Gastrocnemius medialis (tissue), 4 donors: ENCODE results near the gene DDRGK1.

Experiments used
- POLR2A ChIP-seq, 2 donors: fragments of 450-650 bp; IDR thresholded peaks; one replicate each; pipeline ENCODE4 v1.6.1; 2017; ENCODE audit warnings: antibody characterized with exemption in 2 of 2, mild to moderate bottlenecking in 2 of 2, moderate library complexity in 2 of 2
- TF ChIP-seq, protein P1 (sequence below), 5 experiments: fragments of 450-650 bp in 3 of 5; fragments of 200-600 bp in 2 of 5; sonication (generic) in 2 of 5; IDR thresholded peaks in 4 of 5; conservative IDR thresholded peaks in 1 of 5; 1 replicate in 4 of 5; 2 replicates in 1 of 5; pipeline ENCODE4 v1.5.1; 2016 to 2019; ENCODE audit warnings: antibody characterized with exemption in 5 of 5, mild to moderate bottlenecking in 3 of 5, moderate library complexity in 3 of 5

DNA sequence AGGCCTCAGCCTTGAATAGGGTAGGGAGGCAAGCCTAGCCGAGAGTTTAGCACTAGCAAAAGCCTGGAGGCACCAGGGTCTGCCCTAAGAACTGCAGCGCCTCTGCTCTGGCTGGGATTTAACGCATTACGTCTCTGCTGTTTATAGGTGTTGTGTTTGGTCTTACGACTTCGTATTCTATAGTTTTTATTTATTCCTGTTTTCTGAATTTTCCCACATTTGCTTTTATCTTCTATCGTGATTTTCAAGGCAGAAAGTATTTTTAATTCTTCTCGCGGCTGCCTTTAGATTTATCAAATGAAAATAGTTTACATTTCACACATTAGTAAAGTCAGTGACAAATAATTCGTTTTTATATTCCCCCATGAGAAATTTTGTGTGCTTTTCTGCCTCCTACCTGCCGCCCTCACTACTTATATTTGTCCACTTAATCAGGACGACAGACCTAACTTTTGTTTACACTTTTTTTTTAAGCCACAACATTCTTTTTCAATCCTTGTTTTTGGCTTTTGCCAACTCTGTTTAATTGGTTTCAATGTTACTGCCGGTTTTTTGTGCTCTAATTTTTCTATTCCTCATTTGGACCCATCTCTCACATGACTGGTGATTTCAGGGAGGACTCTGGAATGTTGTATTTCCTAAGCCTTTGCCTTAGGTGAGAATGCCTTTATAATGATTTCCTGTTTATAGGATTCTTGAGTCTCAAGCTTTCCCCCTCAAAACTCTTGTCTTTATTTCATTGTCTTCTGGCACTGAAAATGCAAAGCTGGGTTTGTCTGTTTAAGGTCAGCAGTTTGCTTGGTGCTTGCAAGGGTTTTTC, 29.8 kb downstream of the DDRGK1 start:
- TF ChIP-seq, protein P1, sequence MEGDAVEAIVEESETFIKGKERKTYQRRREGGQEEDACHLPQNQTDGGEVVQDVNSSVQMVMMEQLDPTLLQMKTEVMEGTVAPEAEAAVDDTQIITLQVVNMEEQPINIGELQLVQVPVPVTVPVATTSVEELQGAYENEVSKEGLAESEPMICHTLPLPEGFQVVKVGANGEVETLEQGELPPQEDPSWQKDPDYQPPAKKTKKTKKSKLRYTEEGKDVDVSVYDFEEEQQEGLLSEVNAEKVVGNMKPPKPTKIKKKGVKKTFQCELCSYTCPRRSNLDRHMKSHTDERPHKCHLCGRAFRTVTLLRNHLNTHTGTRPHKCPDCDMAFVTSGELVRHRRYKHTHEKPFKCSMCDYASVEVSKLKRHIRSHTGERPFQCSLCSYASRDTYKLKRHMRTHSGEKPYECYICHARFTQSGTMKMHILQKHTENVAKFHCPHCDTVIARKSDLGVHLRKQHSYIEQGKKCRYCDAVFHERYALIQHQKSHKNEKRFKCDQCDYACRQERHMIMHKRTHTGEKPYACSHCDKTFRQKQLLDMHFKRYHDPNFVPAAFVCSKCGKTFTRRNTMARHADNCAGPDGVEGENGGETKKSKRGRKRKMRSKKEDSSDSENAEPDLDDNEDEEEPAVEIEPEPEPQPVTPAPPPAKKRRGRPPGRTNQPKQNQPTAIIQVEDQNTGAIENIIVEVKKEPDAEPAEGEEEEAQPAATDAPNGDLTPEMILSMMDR (IDR thresholded peaks at IDR 0.05 in 4 of 5, conservative IDR thresholded peaks at IDR 0.05 in 1 of 5) = no peak
- TF ChIP-seq POLR2A (IDR thresholded peaks at IDR 0.05) = no peak
